HEK293 (cell line): ENCODE data around the gene NR3C1.

ENCODE experiments used
- CTCF ChIA-PET: fragments of 350-600 bp; formaldehyde crosslinking; extraction: SDS; loops from one replicate; lab custom pipeline; 2021; ENCODE audit warnings: antibody characterized with exemption; lab: Yijun Ruan, JAX
- POLR2A ChIA-PET: fragments of 300-600 bp; formaldehyde crosslinking; extraction: SDS; loops from one replicate; lab custom pipeline; 2020; ENCODE audit warnings: antibody characterized with exemption, inconsistent platforms; lab: Yijun Ruan, JAX
- H3K27ac ChIP-seq: fragments of 200-500 bp; sonication (Bioruptor generic); 2 replicates; pipeline ENCODE4 v1.5.1; 2014; ENCODE audit warnings: low read depth, low read length, control low read depth, inconsistent platforms; ENCODE audit errors: extremely low read depth
- H3K36me3 ChIP-seq, 2 experiments: fragments of 200-500 bp in 1 of 2; sonication (Bioruptor generic) in 1 of 2; 1 replicate in 1 of 2; 2 replicates in 1 of 2; pipeline ENCODE4 v1.5.1; 2014 to 2017; ENCODE audit warnings: inconsistent platforms in 2 of 2, low read length in 2 of 2; ENCODE audit not compliant: control insufficient read depth in 2 of 2, insufficient read depth in 1 of 2
- H3K4me1 ChIP-seq: fragments of 200-500 bp; sonication (Bioruptor generic); 2 replicates; pipeline ENCODE4 v1.5.1; 2014; ENCODE audit warnings: mild to moderate bottlenecking, low read length, inconsistent platforms; ENCODE audit not compliant: control insufficient read depth, insufficient read depth
- H3K4me3 ChIP-seq: 2 replicates; pipeline ENCODE4 v1.5.1; 2011; ENCODE audit warnings: low read depth, mild to moderate bottlenecking, control low read depth, low read length, moderate library complexity
- H3K9me3 ChIP-seq: fragments of 200-500 bp; sonication (Bioruptor generic); 2 replicates; pipeline ENCODE4 v1.5.1; 2014; ENCODE audit warnings: low read depth, low read length, inconsistent platforms; ENCODE audit not compliant: control insufficient read depth, insufficient read depth
- GFI1B ChIP-seq: fragments of 450-650 bp; formaldehyde crosslinking; IDR thresholded peaks from 2 replicates; pipeline ENCODE4 v1.5.1; 2016; ENCODE audit warnings: missing biosample characterization, missing genetic modification characterization
- KLF1 ChIP-seq: fragments of 450-650 bp; formaldehyde crosslinking; IDR thresholded peaks from 2 replicates; pipeline ENCODE4 v1.5.1; 2016; ENCODE audit warnings: missing biosample characterization, missing genetic modification characterization
- MZF1 ChIP-seq: fragments of 450-650 bp; formaldehyde crosslinking; IDR thresholded peaks from 2 replicates; pipeline ENCODE4 v1.5.1; 2017; ENCODE audit warnings: missing biosample characterization, missing genetic modification characterization, borderline replicate concordance
- OVOL3 ChIP-seq: fragments of 450-650 bp; formaldehyde crosslinking; IDR thresholded peaks from 2 replicates; pipeline ENCODE4 v1.5.1; 2016; ENCODE audit warnings: missing biosample characterization, missing genetic modification characterization
- SETDB1 ChIP-seq: IDR thresholded peaks from one replicate; pipeline ENCODE4 v1.6.1; 2017; ENCODE audit warnings: mild to moderate bottlenecking, low read length, moderate library complexity, mixed read lengths; ENCODE audit not compliant: insufficient read length
- YY2 ChIP-seq: fragments of 450-650 bp; formaldehyde crosslinking; IDR thresholded peaks from 2 replicates; pipeline ENCODE4 v1.5.1; 2016; ENCODE audit warnings: missing biosample characterization, missing genetic modification characterization
- ZBTB17 ChIP-seq: fragments of 450-650 bp; formaldehyde crosslinking; IDR thresholded peaks from 2 replicates; pipeline ENCODE4 v1.5.1; 2016; ENCODE audit warnings: missing biosample characterization, missing genetic modification characterization
- ZBTB26 ChIP-seq: fragments of 450-650 bp; formaldehyde crosslinking; optimal IDR thresholded peaks from 2 replicates; pipeline ENCODE3; 2016; ENCODE audit warnings: missing biosample characterization, mild to moderate bottlenecking, missing genetic modification characterization
- ZNF148 ChIP-seq: fragments of 450-650 bp; formaldehyde crosslinking; IDR thresholded peaks from 2 replicates; pipeline ENCODE4 v1.5.0; 2017; ENCODE audit warnings: missing biosample characterization, missing genetic modification characterization, borderline replicate concordance
- ZNF157 ChIP-seq: fragments of 450-650 bp; formaldehyde crosslinking; IDR thresholded peaks from 2 replicates; pipeline ENCODE4 v1.5.1; 2016; ENCODE audit warnings: missing biosample characterization, missing genetic modification characterization
- ZNF202 ChIP-seq: fragments of 450-650 bp; formaldehyde crosslinking; IDR thresholded peaks from 2 replicates; pipeline ENCODE4 v1.5.1; 2016; ENCODE audit warnings: missing biosample characterization, missing genetic modification characterization, borderline replicate concordance
- ZNF223 ChIP-seq: fragments of 450-650 bp; formaldehyde crosslinking; IDR thresholded peaks from 2 replicates; pipeline ENCODE4 v1.5.1; 2016; ENCODE audit warnings: missing biosample characterization, missing genetic modification characterization
- ZNF23 ChIP-seq: fragments of 450-650 bp; formaldehyde crosslinking; IDR thresholded peaks from 2 replicates; pipeline ENCODE4 v1.5.1; 2016; ENCODE audit warnings: missing biosample characterization, missing genetic modification characterization, borderline replicate concordance
- ZNF280D ChIP-seq: fragments of 450-650 bp; formaldehyde crosslinking; IDR thresholded peaks from 2 replicates; pipeline ENCODE4 v1.5.1; 2016; ENCODE audit warnings: missing biosample characterization, missing genetic modification characterization
- ZNF341 ChIP-seq: fragments of 450-650 bp; formaldehyde crosslinking; IDR thresholded peaks from 2 replicates; pipeline ENCODE4; 2016; ENCODE audit warnings: low read depth, missing biosample characterization, missing genetic modification characterization
- ZNF473 ChIP-seq: fragments of 450-650 bp; formaldehyde crosslinking; IDR thresholded peaks from 2 replicates; pipeline ENCODE4 v1.5.1; 2017; ENCODE audit warnings: missing biosample characterization, missing genetic modification characterization
- ZNF585B ChIP-seq: fragments of 450-650 bp; formaldehyde crosslinking; IDR thresholded peaks from 2 replicates; pipeline ENCODE4 v1.5.1; 2016; ENCODE audit warnings: missing biosample characterization, missing genetic modification characterization
- ZNF623 ChIP-seq: fragments of 450-650 bp; formaldehyde crosslinking; IDR thresholded peaks from 2 replicates; pipeline ENCODE4 v1.5.1; 2016; ENCODE audit warnings: missing biosample characterization, missing genetic modification characterization
- ZNF626 ChIP-seq: fragments of 450-650 bp; sonication (Bioruptor Pico); formaldehyde crosslinking; IDR thresholded peaks from 2 replicates; pipeline ENCODE4 v1.5.1; 2018; ENCODE audit warnings: missing biosample characterization, missing genetic modification characterization, inconsistent platforms
- ZNF670 ChIP-seq: fragments of 450-650 bp; formaldehyde crosslinking; IDR thresholded peaks from 2 replicates; pipeline ENCODE4 v1.5.1; 2016; ENCODE audit warnings: missing biosample characterization, missing genetic modification characterization, low read depth
- ZNF843 ChIP-seq: fragments of 450-650 bp; formaldehyde crosslinking; IDR thresholded peaks from 2 replicates; pipeline ENCODE4 v1.5.1; 2016; ENCODE audit warnings: missing biosample characterization, missing genetic modification characterization
- ZSCAN30 ChIP-seq: fragments of 450-650 bp; IDR thresholded peaks from 2 replicates; pipeline ENCODE4 v1.5.1; 2018; ENCODE audit warnings: missing biosample characterization, mild to moderate bottlenecking, missing genetic modification characterization, moderate library complexity

Gene NR3C1

GRCh38 chr5:143386725-143387124 is 16.8 kb downstream of the NR3C1 start:
- POLR2A ChIA-PET, result no interaction called here
- no peak overlapping the region for H3K4me3 ChIP-seq

DNA sequence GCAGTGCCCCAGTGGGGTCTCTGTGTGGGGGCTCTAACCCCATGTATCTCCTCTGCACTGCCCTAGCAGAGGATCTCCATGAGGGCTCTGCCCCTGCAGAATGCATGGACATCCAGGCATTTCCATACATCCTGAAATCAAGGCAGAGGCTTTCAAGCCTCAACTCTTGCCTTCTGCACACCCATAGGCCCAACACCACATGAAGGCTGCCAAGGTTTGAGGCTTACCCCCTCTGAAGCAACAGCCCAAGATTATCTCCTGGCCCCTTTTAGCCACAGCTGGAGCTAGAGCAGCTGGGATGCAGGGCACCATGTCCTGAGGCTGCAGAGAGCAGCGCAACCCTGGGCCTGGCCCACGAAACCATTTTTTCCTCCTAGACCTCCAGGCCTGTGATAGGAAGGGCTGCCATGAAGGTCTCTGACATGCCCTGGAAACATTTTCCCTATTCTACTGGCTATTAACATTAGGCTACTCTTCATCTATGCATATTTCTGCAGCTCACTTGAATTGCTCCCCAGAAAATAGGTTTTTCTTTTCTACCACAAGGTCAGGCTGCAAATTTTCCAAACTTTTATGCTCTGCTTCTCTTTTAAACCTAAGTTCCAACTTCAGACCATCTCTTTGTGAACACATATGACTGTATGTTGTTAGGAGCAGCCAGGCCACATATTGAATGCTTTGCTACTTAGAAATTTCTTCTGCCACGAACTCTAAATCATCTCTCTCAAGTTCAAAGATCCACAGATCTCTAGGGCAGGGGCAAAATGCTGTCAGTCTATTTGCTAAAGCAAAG is 18.4 kb downstream of the NR3C1 start:
- H3K4me3 ChIP-seq, result no peak overlapping the region
- ChIA-PET CTCF (no interaction called here), POLR2A (no interaction called here)
- H3K27ac ChIP-seq, result no peak overlapping the region
- H3K9me3 ChIP-seq, result no peaks in the 10 kb centered on the region; the same call in 1 of the 2 replicates
- TF ChIP-seq ZNF202 (tag by site-specific recombination), result 0 out of 2 replicates have a peak, but pooled peaks have one; percentile 38
- TF ChIP-seq ZNF280D (tag by site-specific recombination), result 0 out of 2 replicates have a peak, but pooled peaks have one; percentile 55
- TF ChIP-seq SETDB1, result peak; percentile 95
- no peak for TF ChIP-seq ZNF23 (tag by site-specific recombination)
- peak; percentile 100 for TF ChIP-seq ZNF585B (tag by site-specific recombination)
- TF ChIP-seq ZNF157, result no peak
- TF ChIP-seq ZNF341 (tag by site-specific recombination), result no peak
- TF ChIP-seq ZNF626, result 0 out of 2 replicates have a peak, but pooled peaks have one; percentile 32
- H3K4me1 ChIP-seq, result no peaks in the 10 kb centered on the region
- peaks cover 0 to 17% of the 10 kb centered on the region in 2 experiments; a peak in 2 of 3 replicates for H3K36me3 ChIP-seq

More at GRCh38 chr5:143386725-143387124, 16.8 kb downstream of the NR3C1 start:
- H3K27ac ChIP-seq, result no peak overlapping the region
- no peaks in the 10 kb centered on the region for H3K4me1 ChIP-seq
- CTCF ChIA-PET, result interaction anchor here (0.6 kb wide), 1 partner anchor 479 kb away, joined by 3 read pairs; no protein-coding TSS in a partner anchor
- no peak for TF ChIP-seq ZSCAN30 (tag by site-specific recombination)
- no peak for TF ChIP-seq ZNF623 (tag by site-specific recombination)
- TF ChIP-seq ZBTB17 (tag by site-specific recombination), result no peak
- TF ChIP-seq ZNF223 (tag by site-specific recombination), result no peak
- TF ChIP-seq ZBTB26, result no peak
- TF ChIP-seq ZNF473 (tag by site-specific recombination), result no peak
- TF ChIP-seq MZF1, result no peak
- TF ChIP-seq ZNF670 (tag by site-specific recombination), result no peak
- TF ChIP-seq GFI1B (tag by site-specific recombination), result no peak
- no peak for TF ChIP-seq ZNF157
- TF ChIP-seq OVOL3 (tag by site-specific recombination), result no peak
- H3K36me3 ChIP-seq, result peaks cover 0 to 17% of the 10 kb centered on the region in 2 experiments; a peak in 2 of 3 replicates
- no peaks in the 10 kb centered on the region; the same call in 1 of the 2 replicates for H3K9me3 ChIP-seq

- Histone ChIP-seq H3K4me1 (no peaks in the 10 kb centered on the region), H3K27ac (no peak overlapping the region), H3K4me3 (no peak overlapping the region), H3K36me3 (peaks cover 0 to 17% of the 10 kb centered on the region in 2 experiments; a peak in 1 of 3 replicates)
- CTCF ChIA-PET, result no interaction called here
- POLR2A ChIA-PET, result no interaction called here
- TF ChIP-seq ZNF148 (tag by site-specific recombination), result no peak
- TF ChIP-seq ZNF843 (tag by site-specific recombination), result no peak
- TF ChIP-seq KLF1, result no peak
- no peak for TF ChIP-seq YY2 (tag by site-specific recombination)
- TF ChIP-seq, all 188 proteins: peak for 0
- H3K9me3 ChIP-seq, result no peaks in the 10 kb centered on the region; the same call in 1 of the 2 replicates
Measured at GRCh38 chr5:143383988-143384387, 19.5 kb downstream of the NR3C1 start.
